DLD1 (cell line): ENCODE data around the gene RPL36AL.
"Not testable (repeated sequence)": the region's sequence is repeated elsewhere in the genome, so short reads cannot be mapped to it uniquely, and the experiment has no call there.

Experiments used
- in situ Hi-C: cut with HindIII; loops from 2 replicates; pipeline ENCODE4 v1.10.0; 2017; ENCODE audit warnings: low sequenced_read_pairs

RPL36AL gene

GRCh38 chr14:49619730-49620129 is 696 bp downstream of the RPL36AL start:
- in situ Hi-C loops: no loop called here

- in situ Hi-C loops: not testable (repeated sequence)
Observed at GRCh38 chr14:49619273-49619672, 1.2 kb downstream of the RPL36AL start.

- in situ Hi-C loops: no loop called here
Observed at GRCh38 chr14:49617852-49618519, 2.4 kb downstream of the RPL36AL start.

GRCh38 chr14:49615776-49616175 is 4.7 kb downstream of the RPL36AL start:
- in situ Hi-C loops: no loop called here

GRCh38 chr14:49614196-49614595 is 6.2 kb downstream of the RPL36AL start:
- in situ Hi-C loops: no loop called here

- in situ Hi-C loops: no loop called here
Observed at GRCh38 chr14:49612671-49613070, 7.8 kb downstream of the RPL36AL start.

- in situ Hi-C loops: no loop called here
Observed at GRCh38 chr14:49612251-49612650, 8.2 kb downstream of the RPL36AL start.

GRCh38 chr14:49607583-49607982 is 12.8 kb downstream of the RPL36AL start:
- in situ Hi-C loops: no loop called here

- in situ Hi-C loops: no loop called here
Observed at GRCh38 chr14:49598485-49599300, 21.7 kb downstream of the RPL36AL start, which contains the start of gene LRR1. Gene LRR1, plus strand, starts transcription at chr14:49598940. Its CDS starts 81 bp downstream, at chr14:49599021.

- in situ Hi-C loops: no loop called here
Observed at GRCh38 chr14:49598189-49598484, 22.3 kb downstream of the RPL36AL start.

GRCh38 chr14:49594347-49595091 is 25.9 kb downstream of the RPL36AL start:
- in situ Hi-C loops: no loop called here

GRCh38 chr14:49593016-49593415 is 27.4 kb downstream of the RPL36AL start:
- in situ Hi-C loops: no loop called here

- in situ Hi-C loops: no loop called here
Observed at GRCh38 chr14:49589387-49589786, 31.0 kb downstream of the RPL36AL start.

- in situ Hi-C loops: no loop called here
Observed at GRCh38 chr14:49586673-49587460, 33.6 kb downstream of the RPL36AL start.

GRCh38 chr14:49585803-49586672 is 34.4 kb downstream of the RPL36AL start, which contains the start of gene RPS29:
Gene RPS29, minus strand, starts transcription at chr14:49586380. Its CDS starts 34 bp downstream, at chr14:49586346.
- in situ Hi-C loops: no loop called here

GRCh38 chr14:49584981-49585640 is 35.3 kb downstream of the RPL36AL start:
- in situ Hi-C loops: not testable (repeated sequence)

- in situ Hi-C loops: no loop called here
Observed at GRCh38 chr14:49584058-49584457, 36.4 kb downstream of the RPL36AL start.

- in situ Hi-C loops: no loop called here
Observed at GRCh38 chr14:49583629-49584028, 36.8 kb downstream of the RPL36AL start.
